Hematopoietic multipotent progenitor cell treated with erythropoietin and hydrocortisone succinate and interleukin-3 and kit ligand, for 6 days (in vitro differentiated cells): ENCODE results near the gene SAV1.
A peak's percentile ranks its signal among the peaks of the same experiment; 100 is the strongest.
"Not testable (repeated sequence)": the region's sequence is repeated elsewhere in the genome, so short reads cannot be mapped to it uniquely, and the experiment has no call there.

Experiments used
- DNase-seq: peaks from one replicate; pipeline ENCODE4 v3.0.0-alpha.2; 2015

Gene SAV1

GRCh38 chr14:50664579-50664978 is 3.5 kb downstream of the SAV1 start:
- not testable (repeated sequence) for DNase-seq

- DNase-seq, result peak; percentile 66
Measured at GRCh38 chr14:50659327-50659974, 8.7 kb downstream of the SAV1 start.

- DNase-seq, result no peak
Measured at GRCh38 chr14:50658203-50658602, 9.9 kb downstream of the SAV1 start.

GRCh38 chr14:50657753-50658152 is 10.4 kb downstream of the SAV1 start:
- DNase-seq, result peak; percentile 69

- DNase-seq, result no peak
Measured at GRCh38 chr14:50656776-50657175, 11.3 kb downstream of the SAV1 start.

GRCh38 chr14:50649691-50650090 is 18.4 kb downstream of the SAV1 start:
- DNase-seq, result no peak

GRCh38 chr14:50647753-50648152 is 20.4 kb downstream of the SAV1 start:
- no peak for DNase-seq

- no peak for DNase-seq
Measured at GRCh38 chr14:50647282-50647681, 20.8 kb downstream of the SAV1 start.

GRCh38 chr14:50635141-50635540 is 33.0 kb downstream of the SAV1 start:
- DNase-seq, result no peak

GRCh38 chr14:50633954-50634353 is 34.2 kb downstream of the SAV1 start:
- no peak for DNase-seq

GRCh38 chr14:50631408-50631821 is 36.7 kb downstream of the SAV1 start:
- no peak for DNase-seq

- not testable (repeated sequence) for DNase-seq
Measured at GRCh38 chr14:50624947-50625346, 43.2 kb downstream of the SAV1 start.

GRCh38 chr14:50624447-50624846 is 43.7 kb downstream of the SAV1 start:
- DNase-seq, result no peak

GRCh38 chr14:50622978-50623377 is 45.1 kb downstream of the SAV1 start:
- DNase-seq, result no peak

GRCh38 chr14:50620341-50620740 is 47.8 kb downstream of the SAV1 start:
- no peak for DNase-seq

GRCh38 chr14:50619569-50620141 is 48.5 kb downstream of the SAV1 start:
- peak; percentile 66 for DNase-seq

GRCh38 chr14:50616275-50616674 is 51.8 kb downstream of the SAV1 start:
- DNase-seq, result no peak

- DNase-seq, result no peak
Measured at GRCh38 chr14:50615552-50615951, 52.6 kb downstream of the SAV1 start.

- no peak for DNase-seq
Measured at GRCh38 chr14:50615056-50615455, 53.0 kb downstream of the SAV1 start.

- DNase-seq, result no peak
Measured at GRCh38 chr14:50612806-50613205, 55.3 kb downstream of the SAV1 start.

- no peak for DNase-seq
Measured at GRCh38 chr14:50610465-50610864, 57.6 kb downstream of the SAV1 start.

GRCh38 chr14:50608302-50608851 is 59.7 kb downstream of the SAV1 start:
- DNase-seq, result no peak

- no peak for DNase-seq
Measured at GRCh38 chr14:50607761-50608160, 60.3 kb downstream of the SAV1 start.

GRCh38 chr14:50607181-50607580 is 60.9 kb downstream of the SAV1 start:
- no peak for DNase-seq

GRCh38 chr14:50606468-50606867 is 61.6 kb downstream of the SAV1 start:
- DNase-seq, result no peak
